GM21737 (cell line): ENCODE measurements around the gene RUFY4.

Experiments
- ATAC-seq: cut with Tn5 transposase; IDR thresholded peaks from one replicate; pipeline ENCODE4 v1.9.1; 2021; ENCODE audit warnings: mild to moderate bottlenecking, moderate library complexity; ENCODE audit not compliant: unreplicated experiment

Gene RUFY4, protein sequence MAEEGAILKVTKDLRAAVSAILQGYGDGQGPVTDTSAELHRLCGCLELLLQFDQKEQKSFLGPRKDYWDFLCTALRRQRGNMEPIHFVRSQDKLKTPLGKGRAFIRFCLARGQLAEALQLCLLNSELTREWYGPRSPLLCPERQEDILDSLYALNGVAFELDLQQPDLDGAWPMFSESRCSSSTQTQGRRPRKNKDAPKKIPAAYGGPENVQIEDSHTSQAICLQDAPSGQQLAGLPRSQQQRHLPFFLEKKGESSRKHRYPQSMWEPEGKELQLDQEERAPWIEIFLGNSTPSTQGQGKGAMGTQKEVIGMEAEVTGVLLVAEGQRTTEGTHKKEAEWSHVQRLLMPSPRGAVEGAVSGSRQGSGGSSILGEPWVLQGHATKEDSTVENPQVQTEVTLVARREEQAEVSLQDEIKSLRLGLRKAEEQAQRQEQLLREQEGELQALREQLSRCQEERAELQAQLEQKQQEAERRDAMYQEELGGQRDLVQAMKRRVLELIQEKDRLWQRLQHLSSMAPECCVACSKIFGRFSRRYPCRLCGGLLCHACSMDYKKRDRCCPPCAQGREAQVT

DNA sequence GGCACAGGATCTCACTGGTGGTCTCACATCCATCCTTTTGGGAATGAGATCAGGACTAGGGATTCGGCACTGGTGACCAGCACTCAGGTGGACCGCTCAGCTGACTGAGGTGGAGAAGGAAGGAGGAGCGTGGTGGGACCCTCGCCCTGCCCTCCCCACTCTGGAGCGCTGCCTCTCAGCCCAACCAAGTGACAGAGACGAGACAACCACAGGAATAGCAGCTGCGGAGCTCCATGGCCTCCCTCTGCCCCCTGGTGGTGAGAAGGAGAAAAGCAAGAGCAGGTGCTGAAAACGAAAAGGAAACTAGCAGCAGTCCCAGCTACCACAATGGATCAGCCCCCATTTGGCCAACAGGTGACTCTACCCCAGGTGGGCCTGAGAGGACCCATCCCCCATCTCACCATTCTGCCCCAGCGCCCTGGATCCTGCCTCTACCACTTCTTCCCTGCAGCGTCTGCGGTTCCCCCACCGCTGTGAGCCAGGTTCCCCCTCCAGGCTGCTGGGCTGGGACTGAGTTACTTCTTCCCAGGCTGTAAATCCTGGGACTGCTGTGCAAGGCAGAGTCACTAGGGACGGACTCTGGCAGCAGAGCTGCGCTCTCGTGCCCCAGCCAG lies at the start of gene RUFY4:
Gene RUFY4, plus strand, starts transcription at position 533 of the 614 bp plus-strand sequence. CDS start 1,353 bp downstream, outside the sequence.
- peak; percentile 76 for ATAC-seq

DNA sequence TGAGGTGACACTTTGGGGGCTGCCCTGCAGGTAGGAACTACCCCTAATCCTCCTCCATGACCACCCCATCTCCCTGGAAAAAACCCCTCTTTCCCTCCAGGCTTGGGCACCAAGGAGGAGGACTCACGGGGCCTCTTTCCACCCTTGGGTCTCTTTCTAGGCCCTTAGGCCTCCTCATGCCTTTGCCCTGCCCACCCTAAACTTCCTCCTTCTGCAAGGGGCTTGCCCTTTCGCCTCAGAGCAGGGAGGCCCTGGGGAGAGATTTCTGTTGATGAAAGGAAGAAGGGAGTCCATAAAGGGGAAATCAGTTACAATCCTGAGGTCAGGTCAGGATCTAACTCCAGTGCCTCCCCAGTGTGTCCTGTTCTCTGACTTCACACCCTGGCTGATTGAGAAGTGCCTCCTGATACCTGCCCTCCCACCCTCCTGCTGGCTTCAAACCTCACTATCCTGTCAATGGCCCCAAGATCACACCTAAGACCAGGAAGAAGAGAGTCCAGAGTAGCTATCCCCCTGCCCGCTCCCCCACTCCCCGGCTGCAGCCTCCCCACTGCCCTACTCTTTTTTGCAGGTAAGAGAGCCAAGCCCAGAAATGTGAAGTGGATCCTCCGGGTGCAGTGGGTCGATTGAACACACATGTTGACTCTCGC lies 49.5 kb upstream of the RUFY4 start:
- no peak for ATAC-seq

DNA sequence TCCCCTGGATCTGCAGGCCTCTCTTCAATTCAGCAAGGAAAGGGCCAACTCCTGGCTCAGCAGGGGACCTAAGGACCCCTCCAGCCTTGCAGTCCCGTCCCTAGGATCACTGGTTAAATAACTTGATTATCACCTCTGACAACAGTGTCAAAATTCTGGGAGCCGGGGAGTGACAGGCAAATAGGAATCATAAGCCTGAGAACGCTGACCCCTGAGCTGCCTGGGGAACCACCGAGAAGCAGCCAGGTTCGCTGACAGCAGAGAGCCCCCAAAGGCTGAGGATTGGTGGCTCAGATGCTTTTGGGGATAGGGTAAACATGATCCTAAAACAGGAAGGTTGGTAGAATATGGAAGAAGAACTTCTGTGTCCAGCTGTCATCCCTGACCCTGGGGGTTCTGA lies 48.8 kb upstream of the RUFY4 start:
- no peak for ATAC-seq

DNA sequence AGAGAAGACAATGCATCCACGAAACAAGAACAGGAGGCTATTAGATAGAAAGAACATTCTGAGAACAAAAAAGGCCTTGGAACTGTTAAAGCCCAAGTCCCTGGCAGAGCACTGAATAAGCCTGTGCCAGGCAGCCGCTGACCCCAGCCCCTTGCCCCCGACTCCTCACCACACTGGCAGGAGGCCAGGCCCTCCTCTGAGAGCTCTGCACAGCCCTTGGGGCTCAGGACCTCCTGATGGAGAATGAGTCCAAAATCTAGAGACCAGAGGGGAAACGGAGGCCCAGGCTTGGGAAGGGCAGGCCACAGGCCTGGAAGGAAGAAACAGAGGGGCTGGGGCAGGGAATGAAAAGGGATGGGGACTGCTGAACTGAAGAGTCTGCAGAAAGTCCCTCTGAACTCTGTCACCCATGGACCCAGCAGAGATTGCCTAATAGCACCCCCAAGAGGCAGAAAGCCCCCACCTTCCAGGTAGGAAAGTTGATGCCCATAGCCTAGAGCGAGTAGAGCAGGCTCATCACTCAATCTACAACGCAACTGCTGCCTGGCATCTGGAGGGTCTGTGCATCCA lies 48.0 kb upstream of the RUFY4 start:
- ATAC-seq, result no peak

DNA sequence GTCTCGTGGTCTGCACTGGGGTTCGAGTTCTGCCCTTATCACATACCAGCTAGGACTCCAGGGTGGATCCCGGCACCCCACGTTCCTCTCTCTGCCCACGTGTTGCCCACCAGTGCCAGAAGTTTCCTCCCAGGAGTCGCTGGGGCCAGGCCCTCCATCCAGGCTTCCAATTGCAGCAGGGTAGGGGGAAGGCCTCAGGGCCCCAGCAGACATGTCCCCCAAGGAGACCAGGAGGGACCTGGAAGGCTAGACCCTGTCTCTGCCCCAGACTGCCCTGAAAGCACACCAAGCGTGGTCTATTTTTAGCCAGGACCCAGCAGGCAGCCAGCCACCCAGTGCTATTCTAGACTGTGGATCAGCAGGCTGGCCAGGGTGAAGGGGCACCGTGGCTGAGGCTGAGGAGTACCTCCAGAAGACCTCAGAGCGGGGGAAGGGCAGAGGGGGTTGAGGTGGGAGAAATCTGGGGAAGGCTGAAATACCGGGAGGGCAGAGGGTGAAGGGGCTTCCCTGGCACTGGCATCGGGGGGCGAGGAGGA lies 47.4 kb upstream of the RUFY4 start:
- ATAC-seq, result no peak

DNA sequence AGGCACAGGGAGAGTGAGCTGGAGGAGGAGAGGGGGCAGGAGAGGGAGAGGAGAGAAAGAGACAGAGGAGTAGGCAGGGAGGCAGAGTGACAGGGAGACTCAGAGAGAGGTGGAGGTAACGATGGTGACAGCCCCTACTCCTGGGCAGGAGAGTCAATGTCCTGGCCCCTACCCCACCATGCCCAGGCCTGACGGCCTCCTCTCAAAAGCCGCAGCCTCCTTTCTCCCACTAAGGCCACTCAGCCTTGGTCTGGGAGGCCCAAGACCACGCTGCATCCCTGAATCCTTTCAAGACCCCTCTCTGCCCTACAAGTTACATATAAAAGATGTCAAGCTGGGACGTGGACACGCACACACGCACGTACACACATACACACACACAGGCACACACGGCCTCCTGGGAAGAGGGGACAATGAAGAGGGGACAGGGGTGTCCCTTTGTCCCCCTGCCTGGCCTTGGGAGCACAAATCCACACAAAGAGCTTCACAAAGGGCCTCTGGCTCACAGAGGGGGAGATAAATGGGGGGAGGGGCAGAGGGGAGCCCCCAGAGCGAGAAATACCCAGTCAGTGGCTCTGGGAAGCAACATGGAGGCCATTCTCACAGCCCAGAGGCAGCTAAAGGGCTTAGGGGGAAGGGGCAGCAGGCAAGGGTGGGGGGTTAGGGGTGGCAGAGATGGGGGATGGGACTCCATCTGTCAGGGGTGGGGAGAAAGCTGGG lies 46.8 kb upstream of the RUFY4 start:
- ATAC-seq, result no peak

DNA sequence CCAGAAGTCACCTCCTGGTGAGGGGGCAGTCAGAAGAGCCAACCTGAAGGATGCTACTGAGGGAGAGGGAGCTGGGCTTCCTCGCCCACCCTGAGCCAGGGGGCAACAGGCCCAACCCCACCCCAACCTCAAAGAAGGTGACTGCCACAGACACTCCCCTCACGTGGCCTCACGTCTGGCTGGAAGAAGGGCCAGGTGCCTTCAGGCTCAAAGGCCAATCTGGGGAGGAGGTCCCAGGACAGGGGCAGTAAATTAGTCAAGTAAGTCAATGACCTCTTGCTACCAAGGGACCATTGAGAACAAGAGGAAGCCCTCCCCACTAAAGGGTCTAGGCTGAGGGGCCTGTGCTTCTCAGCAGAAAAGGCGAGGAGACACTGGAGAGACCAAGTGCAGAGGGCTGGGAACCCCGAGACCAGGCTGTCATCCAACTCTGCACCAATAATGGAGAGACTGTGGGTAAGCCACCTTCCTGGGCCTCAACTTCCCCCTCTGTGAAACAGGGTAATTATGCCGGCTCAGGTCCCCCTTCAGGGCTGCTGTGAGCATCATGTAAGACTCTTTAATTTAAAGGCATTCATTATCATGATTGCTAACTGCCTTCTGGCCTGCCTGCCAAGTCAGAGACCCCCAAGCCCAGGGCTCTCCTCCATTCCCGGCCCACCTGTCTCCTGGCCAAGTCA lies 46.1 kb upstream of the RUFY4 start:
- ATAC-seq, result no peak

DNA sequence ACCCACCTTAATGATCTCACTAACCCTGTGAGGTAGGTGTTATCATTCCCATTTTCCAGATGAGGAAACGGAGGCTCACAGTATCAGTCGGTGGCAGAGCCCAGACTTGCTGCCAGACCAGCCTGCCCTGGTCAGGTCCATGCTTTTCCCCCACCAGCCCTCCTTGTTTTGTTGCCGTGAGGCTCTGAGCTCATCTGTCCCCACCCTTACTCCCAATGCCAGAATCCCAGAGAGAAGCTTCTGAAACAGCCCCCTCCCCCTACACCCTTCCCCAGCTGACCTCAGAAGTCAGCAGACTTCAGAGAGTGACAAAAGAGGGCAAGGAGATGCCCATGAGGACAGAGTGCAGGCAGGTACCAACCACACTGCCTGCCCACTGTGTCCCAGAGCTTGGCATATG lies 45.4 kb upstream of the RUFY4 start:
- no peak for ATAC-seq

DNA sequence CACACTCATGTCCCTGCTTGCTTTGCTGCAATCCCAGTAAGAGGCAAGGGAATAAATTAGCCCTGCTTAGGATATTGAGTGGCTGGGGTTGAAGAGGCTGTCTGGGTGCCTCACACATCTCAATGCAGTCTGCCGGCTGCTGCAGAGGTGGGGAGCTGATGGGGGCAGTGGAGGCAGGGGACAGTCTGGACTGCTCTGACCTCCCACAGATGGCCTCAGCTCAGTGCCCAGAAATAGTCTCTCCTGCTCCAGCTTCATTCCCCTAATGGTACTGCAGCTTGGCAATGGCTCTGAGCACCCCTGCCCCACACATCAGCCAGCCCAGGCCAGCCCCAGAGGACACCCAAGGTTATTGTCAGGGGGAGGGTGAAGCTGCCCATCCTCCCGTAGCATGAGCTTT lies 44.7 kb upstream of the RUFY4 start:
- no peak for ATAC-seq

DNA sequence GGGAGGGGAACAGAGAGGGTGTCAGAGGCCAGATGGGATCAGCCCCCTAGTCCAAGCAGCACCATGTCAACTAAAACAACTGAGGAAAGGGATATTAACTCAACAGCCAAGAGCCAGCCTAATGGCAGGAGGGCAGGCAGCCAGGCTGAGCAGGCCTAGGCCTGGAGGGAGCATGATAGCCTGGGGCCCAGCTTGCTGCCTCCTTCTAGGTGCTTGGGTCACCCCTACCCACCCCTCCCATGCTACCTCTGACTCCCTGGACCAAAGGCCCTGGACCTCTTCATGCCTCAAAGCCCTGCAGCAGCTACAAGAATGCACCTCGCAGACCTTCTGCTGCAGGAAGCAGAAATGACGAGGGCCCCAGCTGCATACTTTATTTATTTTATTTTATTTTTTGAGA lies 44.2 kb upstream of the RUFY4 start:
- no peak for ATAC-seq

DNA sequence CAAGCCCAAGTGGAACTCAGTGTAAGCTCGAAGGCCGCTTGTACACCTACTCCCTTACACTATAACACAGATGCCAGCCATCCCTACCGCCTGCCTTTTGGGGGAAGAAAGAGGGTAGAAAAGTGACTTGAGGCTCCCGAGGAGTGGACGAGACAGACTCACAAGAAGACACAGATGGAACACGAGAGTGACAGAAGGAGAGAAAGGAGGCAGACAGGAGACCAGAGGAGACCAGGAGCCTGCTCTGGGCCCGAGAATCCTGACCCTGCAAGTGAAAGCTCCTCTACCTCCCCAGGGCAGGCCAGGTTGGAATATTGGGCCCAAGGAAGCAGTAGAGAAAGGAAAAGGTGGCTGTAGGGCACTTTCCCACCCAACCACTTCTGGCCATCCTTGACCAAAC lies 42.8 kb upstream of the RUFY4 start:
- ATAC-seq, result no peak

DNA sequence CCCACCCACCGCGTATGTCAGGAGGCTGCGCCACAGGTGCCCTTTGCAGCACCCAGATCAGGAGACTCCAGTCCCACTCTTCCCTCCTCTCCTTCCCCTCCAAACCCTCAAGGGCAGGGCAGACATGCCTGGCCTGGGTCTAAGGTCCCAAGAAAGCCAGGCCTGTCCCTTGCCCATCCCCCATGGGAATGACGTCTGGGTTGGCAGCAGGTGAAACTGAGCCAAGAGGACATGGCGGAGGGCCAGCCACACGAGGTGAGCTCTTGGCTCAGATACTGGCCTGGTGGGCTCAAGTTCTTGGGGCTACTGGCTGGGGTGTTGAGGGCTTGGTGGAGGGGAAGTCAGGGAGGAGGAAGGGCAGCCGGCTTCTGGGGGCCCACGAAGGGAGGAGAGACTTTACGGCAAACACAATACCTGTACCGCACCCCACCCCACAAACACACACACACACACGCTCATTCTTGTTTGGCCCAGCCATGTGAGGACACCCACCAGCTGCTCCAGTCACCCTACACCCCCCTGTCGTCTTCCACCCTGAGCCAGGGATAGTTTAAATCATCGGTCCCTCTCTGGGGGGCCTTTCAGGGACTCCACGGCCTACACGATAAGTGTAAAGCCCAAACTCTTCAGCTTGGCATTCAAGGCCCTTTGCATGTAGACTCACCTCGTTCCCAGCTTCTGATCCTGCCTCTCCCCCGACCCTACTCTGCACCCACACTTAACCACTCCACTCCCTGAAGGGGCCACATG lies 42.2 kb upstream of the RUFY4 start:
- no peak for ATAC-seq

DNA sequence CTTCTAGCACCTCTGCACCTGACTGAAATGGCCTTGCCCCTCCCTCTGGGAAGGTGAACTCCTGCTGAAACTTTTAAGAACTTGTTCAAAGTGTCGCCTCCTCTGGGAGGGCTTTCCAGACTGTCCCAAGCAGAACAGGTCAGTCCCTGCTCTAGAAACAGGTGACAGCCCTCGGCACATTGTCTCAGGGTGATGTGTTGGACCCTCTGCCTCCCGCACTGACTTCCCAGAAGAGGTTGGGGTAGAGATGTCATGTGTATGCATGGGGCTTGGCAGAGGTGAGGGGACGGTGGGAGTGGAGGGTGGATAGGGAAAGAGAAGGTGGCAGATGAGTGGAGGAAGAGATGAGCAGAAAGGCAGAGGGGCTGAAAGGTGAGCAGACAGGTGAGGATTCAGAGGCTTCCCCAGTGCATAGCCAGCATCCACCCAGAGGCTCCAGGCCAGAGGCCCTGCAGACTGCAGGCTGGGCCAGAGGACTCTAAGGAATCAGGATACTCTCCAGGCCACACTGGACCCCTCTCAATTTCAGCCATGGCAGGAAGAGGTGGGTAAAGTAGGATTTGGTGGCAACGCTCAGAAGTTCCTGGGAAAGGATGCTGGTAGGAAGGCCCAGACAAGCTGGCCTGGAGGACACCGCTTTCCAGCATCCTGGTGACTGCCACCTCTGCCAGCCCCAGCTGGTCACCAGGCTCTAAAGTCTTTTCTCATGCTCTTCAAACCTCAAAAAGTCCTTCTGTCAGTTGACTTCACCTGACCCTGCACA lies 41.4 kb upstream of the RUFY4 start:
- no peak for ATAC-seq

DNA sequence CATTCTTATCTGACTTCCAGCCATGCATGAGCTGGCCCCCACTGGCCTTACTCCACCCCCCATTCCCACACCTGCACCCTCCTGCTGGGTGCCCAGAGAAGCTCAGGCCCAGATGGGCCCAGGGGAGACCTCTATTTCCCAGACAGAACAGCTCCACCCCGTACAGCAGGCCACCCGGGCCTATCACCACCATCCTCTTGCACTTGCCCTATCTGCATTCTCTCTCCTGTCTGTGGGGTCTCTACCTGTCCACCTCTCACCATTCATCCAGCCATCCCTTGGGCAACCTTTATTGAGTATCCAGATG lies 40.9 kb upstream of the RUFY4 start:
- no peak for ATAC-seq

DNA sequence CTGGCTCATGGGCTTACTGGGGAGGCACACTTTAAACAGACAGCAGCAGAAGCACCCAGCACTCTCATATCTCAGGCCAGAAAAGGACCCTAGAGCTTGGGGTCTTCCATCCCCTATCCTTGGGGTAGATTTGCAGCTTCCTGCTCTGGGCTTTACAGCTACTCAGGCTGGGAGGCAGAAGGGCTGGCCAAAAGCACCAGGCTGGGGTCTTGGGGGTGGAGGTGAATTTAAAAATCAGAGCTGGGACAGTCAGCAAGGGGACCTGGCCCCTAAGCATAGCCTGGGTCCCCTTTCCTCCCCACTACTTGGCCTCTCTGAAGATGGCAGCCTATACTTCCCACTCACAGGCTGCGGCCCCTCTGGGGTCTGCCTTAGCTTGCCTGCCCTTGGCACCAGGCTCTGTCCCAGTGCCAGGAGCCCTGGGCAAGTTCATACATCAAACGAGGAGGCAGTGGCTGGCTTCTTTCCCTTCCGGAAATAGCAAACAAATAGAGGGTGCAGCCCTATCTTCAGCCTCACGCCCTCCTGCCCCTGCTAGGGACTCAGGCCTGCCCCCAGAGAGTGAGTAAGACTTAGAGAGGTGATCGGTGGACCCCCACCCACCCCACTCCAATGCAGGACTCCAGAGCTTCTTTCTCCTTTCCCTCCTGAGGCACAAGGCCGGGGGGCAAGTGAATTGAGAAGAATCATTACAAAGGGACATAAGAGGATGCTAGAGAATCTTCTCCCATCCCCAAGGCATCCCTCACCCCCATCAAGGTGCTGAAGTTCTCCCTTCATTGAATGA lies 40.3 kb upstream of the RUFY4 start:
- ATAC-seq, result no peak

DNA sequence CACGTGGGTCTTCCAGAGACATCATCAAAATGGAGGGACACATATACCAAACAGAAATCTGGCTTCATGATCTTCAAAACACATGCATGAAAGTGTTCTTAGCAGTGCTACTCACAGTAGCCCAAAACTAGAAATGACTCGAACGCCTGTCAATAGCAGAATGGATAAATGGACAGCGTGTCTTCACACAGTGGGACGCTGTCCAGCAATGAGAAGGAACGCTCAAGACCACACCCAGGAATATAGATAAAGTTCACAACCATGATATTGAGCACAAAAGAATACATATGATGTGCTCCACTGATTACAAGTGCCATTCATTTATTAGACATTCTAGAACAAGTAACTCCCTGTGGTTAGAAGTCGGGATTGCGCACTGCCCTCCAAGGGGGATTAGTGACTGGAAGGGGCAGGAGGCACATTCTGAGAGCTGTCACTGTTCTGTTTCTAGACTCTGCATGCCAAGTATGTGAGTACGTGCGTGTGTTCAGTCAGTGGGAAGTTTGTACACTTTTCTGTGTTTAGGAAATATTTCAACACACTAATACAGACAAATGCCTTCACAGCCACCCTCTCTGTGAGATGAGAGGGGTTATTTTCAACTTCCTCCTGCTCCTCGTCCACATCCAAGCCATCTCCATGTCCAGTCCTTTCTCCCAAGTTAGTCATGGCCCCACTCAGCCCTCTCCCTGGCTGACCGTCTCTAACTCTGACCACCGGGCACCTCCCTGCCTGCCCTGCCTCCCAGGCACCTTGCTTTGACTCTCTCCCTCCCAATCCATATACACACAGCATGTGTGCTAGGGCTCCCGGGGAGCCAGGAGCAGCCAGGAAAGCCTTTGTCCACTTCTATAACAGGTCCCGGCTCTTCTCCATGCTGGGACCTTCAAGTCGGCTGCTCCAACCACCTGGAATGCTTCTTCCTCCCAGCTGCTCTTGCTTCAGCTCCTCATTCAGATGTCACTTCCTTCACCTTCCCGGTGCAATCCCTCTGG lies 39.4 kb upstream of the RUFY4 start:
- ATAC-seq, result no peak
